Activated T-cell treated with anti-CD3 and anti-CD28 coated beads, Interleukin-2, amount 50 U/mL, for 72 hours (primary cell): ENCODE data around the gene SCYL2. TPM values are rescaled to one million over a fixed set of nuclear protein-coding genes. Genes with fewer than 3 reads are reported as not detected.
"Not testable (repeated sequence)": the region's sequence is repeated elsewhere in the genome, so short reads cannot be mapped to it uniquely, and the experiment has no call there.

ENCODE experiments used
- ATAC-seq, 2 donors: fragments of 150-1000 bp; cut with Tn5 transposase; replicated peaks in 1 of 2; 2 replicates each; pipeline ENCODE4 v1.10.0; 2021; ENCODE audit warnings: moderate library complexity in 2 of 2, mild to moderate bottlenecking in 1 of 2
- DNase-seq, 2 donors: peaks; one replicate each; pipeline ENCODE4 v3.0.0; 2021 to 2022; ENCODE audit warnings: mixed read lengths in 1 of 2
- H3K27ac Mint-ChIP-seq: one replicate; pipeline ENCODE4 v1.8.0; 2022; ENCODE audit warnings: mild to moderate bottlenecking, moderate library complexity, mixed read lengths
- H3K27me3 Mint-ChIP-seq: one replicate; pipeline ENCODE4 v1.8.0; 2022; ENCODE audit warnings: low read depth, mixed read lengths
- H3K36me3 Mint-ChIP-seq, 2 donors: one replicate each; pipeline ENCODE4 v1.8.0; 2022; ENCODE audit warnings: mixed read lengths in 2 of 2, mild to moderate bottlenecking in 1 of 2; ENCODE audit not compliant: insufficient read depth in 2 of 2
- H3K4me1 Mint-ChIP-seq: one replicate; pipeline ENCODE4 v1.8.0; 2022; ENCODE audit warnings: low read depth, mixed read lengths
- H3K4me3 Mint-ChIP-seq, 2 donors: one replicate each; pipeline ENCODE4 v1.8.0; 2022; ENCODE audit warnings: mild to moderate bottlenecking in 2 of 2, mixed read lengths in 2 of 2, moderate library complexity in 2 of 2
- H3K9me3 Mint-ChIP-seq, 2 donors: one replicate each; pipeline ENCODE4 v1.8.0; 2022; ENCODE audit warnings: mixed read lengths in 2 of 2
- total RNA-seq, 2 donors: library from RNA; stranded (reverse); gene quantifications; one replicate each; pipeline ENCODE4 v1.2.3, GENCODE V29; 2022

The SCYL2 gene
- total RNA-seq, 2 donors from 2014 or later: 36.0 to 51.3 TPM

- peaks cover 55% of the 10 kb centered on the region for H3K4me1 Mint-ChIP-seq
- H3K9me3 Mint-ChIP-seq: no peaks in the 10 kb centered on the region
- peak overlapping the region; percentile 0 for H3K27ac Mint-ChIP-seq
- ATAC-seq (no peak), DNase-seq (no peak)
- peaks cover 2% of the 10 kb centered on the region in 2 donors for H3K36me3 Mint-ChIP-seq
- H3K27me3 Mint-ChIP-seq: no peaks in the 10 kb centered on the region
- peak overlapping the region; percentile 99 for H3K4me3 Mint-ChIP-seq
Measured at GRCh38 chr12:100268835-100269564, 2.0 kb downstream of the SCYL2 start.

GRCh38 chr12:100273782-100274181, 6.8 kb downstream of the SCYL2 start:
- Mint-ChIP-seq H3K4me3 (no peak overlapping the region), H3K4me1 (peaks cover 54% of the 10 kb centered on the region), H3K27me3 (no peaks in the 10 kb centered on the region), H3K27ac (no peak overlapping the region), H3K36me3 (peaks cover 0 to 1% of the 10 kb centered on the region in 2 donors), H3K9me3 (peaks cover 0 to 1% of the 10 kb centered on the region in 2 donors)
- ATAC-seq: no peak
- DNase-seq: no peak

- Mint-ChIP-seq H3K4me1 (peaks cover 49% of the 10 kb centered on the region), H3K4me3 (no peak overlapping the region), H3K36me3 (peaks cover 0 to 1% of the 10 kb centered on the region in 2 donors), H3K27ac (no peak overlapping the region), H3K27me3 (no peaks in the 10 kb centered on the region), H3K9me3 (peaks cover 0 to 1% of the 10 kb centered on the region in 2 donors)
- DNase-seq: no peak
- no peak for ATAC-seq
Measured at GRCh38 chr12:100274291-100274690, 7.3 kb downstream of the SCYL2 start.

- H3K4me1 Mint-ChIP-seq: peaks cover 16% of the 10 kb centered on the region
- ATAC-seq (no peak), DNase-seq (no peak)
- H3K36me3 Mint-ChIP-seq: peaks cover 0 to 1% of the 10 kb centered on the region in 2 donors
- no peak overlapping the region for H3K4me3 Mint-ChIP-seq
- H3K27ac Mint-ChIP-seq: no peak overlapping the region
- peaks cover 0 to 1% of the 10 kb centered on the region in 2 donors for H3K9me3 Mint-ChIP-seq
- H3K27me3 Mint-ChIP-seq: no peaks in the 10 kb centered on the region
Measured at GRCh38 chr12:100279159-100279558, 12.2 kb downstream of the SCYL2 start.

- Mint-ChIP-seq H3K4me3 (no peak overlapping the region), H3K27me3 (no peaks in the 10 kb centered on the region), H3K36me3 (peaks cover 0 to 1% of the 10 kb centered on the region in 2 donors), H3K4me1 (peaks cover 12% of the 10 kb centered on the region), H3K9me3 (peaks cover 0 to 1% of the 10 kb centered on the region in 2 donors), H3K27ac (no peak overlapping the region)
- DNase-seq (no peak), ATAC-seq (no peak)
Measured at GRCh38 chr12:100279607-100280244, 12.7 kb downstream of the SCYL2 start.

GRCh38 chr12:100284556-100284955, 17.6 kb downstream of the SCYL2 start:
- not testable (repeated sequence) for H3K27me3 Mint-ChIP-seq, ATAC-seq, H3K4me1 Mint-ChIP-seq, H3K9me3 Mint-ChIP-seq, H3K36me3 Mint-ChIP-seq, H3K27ac Mint-ChIP-seq, H3K4me3 Mint-ChIP-seq, DNase-seq

GRCh38 chr12:100289038-100289437, 22.1 kb downstream of the SCYL2 start:
- Mint-ChIP-seq H3K36me3 (peaks cover 0 to 6% of the 10 kb centered on the region in 2 donors), H3K4me1 (no peaks in the 10 kb centered on the region), H3K4me3 (no peak overlapping the region), H3K27me3 (no peaks in the 10 kb centered on the region), H3K27ac (no peak overlapping the region), H3K9me3 (no peaks in the 10 kb centered on the region)
- ATAC-seq (no peak), DNase-seq (no peak)

GRCh38 chr12:100290016-100290415, 23.0 kb downstream of the SCYL2 start:
- no peak for ATAC-seq
- H3K4me3 Mint-ChIP-seq: no peak overlapping the region
- no peak overlapping the region for H3K27ac Mint-ChIP-seq

GRCh38 chr12:100293017-100293416, 26.0 kb downstream of the SCYL2 start:
- Mint-ChIP-seq H3K4me1 (no peaks in the 10 kb centered on the region), H3K27ac (no peak overlapping the region), H3K9me3 (no peaks in the 10 kb centered on the region), H3K4me3 (no peak overlapping the region), H3K27me3 (no peaks in the 10 kb centered on the region), H3K36me3 (peaks cover 0 to 10% of the 10 kb centered on the region in 2 donors)
- ATAC-seq (no peak), DNase-seq (no peak)

More at GRCh38 chr12:100290016-100290415, 23.0 kb downstream of the SCYL2 start:
- no peaks in the 10 kb centered on the region for H3K27me3 Mint-ChIP-seq
- no peaks in the 10 kb centered on the region for H3K9me3 Mint-ChIP-seq
- H3K4me1 Mint-ChIP-seq: no peaks in the 10 kb centered on the region
- H3K36me3 Mint-ChIP-seq: peaks cover 0 to 6% of the 10 kb centered on the region in 2 donors
- no peak for DNase-seq

- not testable (repeated sequence) for H3K4me3 Mint-ChIP-seq, ATAC-seq, DNase-seq, H3K27me3 Mint-ChIP-seq, H3K9me3 Mint-ChIP-seq, H3K4me1 Mint-ChIP-seq, H3K27ac Mint-ChIP-seq
- H3K36me3 Mint-ChIP-seq: peaks cover 0 to 15% of the 10 kb centered on the region in 2 donors
Measured at GRCh38 chr12:100294366-100294765, 27.4 kb downstream of the SCYL2 start.

- H3K27me3 Mint-ChIP-seq: no peaks in the 10 kb centered on the region
- ATAC-seq (no peak), DNase-seq (no peak)
- peaks cover 4 to 5% of the 10 kb centered on the region in 2 donors for H3K9me3 Mint-ChIP-seq
- H3K4me1 Mint-ChIP-seq: no peaks in the 10 kb centered on the region
- H3K4me3 Mint-ChIP-seq: no peak overlapping the region
- H3K27ac Mint-ChIP-seq: peak overlapping the region; percentile 22
- peaks cover 8 to 24% of the 10 kb centered on the region in 2 donors for H3K36me3 Mint-ChIP-seq
Measured at GRCh38 chr12:100295764-100296555, 29.0 kb downstream of the SCYL2 start.

GRCh38 chr12:100302081-100302480, 35.1 kb downstream of the SCYL2 start:
- Mint-ChIP-seq H3K27me3 (no peaks in the 10 kb centered on the region), H3K4me1 (no peaks in the 10 kb centered on the region), H3K4me3 (no peak overlapping the region), H3K36me3 (peaks cover 44 to 58% of the 10 kb centered on the region in 2 donors), H3K27ac (no peak overlapping the region), H3K9me3 (peaks cover 15 to 16% of the 10 kb centered on the region in 2 donors)
- DNase-seq (no peak), ATAC-seq (no peak)

- no peak overlapping the region for H3K27ac Mint-ChIP-seq
- H3K4me3 Mint-ChIP-seq: no peak overlapping the region
- no peaks in the 10 kb centered on the region for H3K27me3 Mint-ChIP-seq
- ATAC-seq (no peak), DNase-seq (no peak)
- peaks cover 15 to 16% of the 10 kb centered on the region in 2 donors for H3K9me3 Mint-ChIP-seq
- H3K4me1 Mint-ChIP-seq: no peaks in the 10 kb centered on the region
- peaks cover 44 to 53% of the 10 kb centered on the region in 2 donors for H3K36me3 Mint-ChIP-seq
Measured at GRCh38 chr12:100303831-100304230, 36.9 kb downstream of the SCYL2 start.
